HG03460 (cell line): ENCODE data around the gene CRELD2.

Source experiments
- ATAC-seq: cut with Tn5 transposase; IDR thresholded peaks from one replicate; pipeline ENCODE4 v1.9.1; 2021; ENCODE audit not compliant: unreplicated experiment

CRELD2 gene

DNA sequence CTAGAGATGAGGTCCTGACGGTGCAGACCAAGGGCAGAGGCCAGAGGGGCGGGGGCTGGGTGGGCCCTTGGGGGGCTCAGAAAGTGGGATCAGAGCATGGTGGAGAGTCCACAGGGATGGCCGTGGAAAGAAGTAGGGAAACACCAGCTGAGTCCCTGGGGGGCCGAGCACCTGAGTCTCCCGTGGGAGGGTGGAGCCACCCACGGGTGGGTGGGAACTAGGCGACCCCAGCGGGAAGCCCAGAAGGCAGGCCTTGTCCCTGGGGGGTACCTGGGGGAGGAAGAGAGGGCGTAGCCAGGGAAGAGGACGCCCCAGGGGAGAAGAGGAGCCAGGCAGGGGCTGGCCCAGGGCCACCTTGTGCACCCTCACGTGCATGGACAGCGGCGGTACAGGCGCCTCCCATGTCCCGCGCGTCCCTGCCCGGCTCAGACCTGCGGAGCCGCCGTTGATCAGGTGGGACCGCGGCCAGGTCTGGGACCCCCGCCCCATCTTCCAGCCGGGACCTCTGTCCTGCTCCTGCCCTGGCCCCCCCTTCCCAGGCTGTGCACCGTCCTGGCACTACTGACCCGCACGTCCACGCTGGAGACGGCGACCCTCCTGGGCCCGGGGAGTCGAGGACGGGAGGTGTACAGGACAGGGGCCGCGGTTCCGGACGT lies 10.2 kb downstream of the CRELD2 start:
- no peak for ATAC-seq

DNA sequence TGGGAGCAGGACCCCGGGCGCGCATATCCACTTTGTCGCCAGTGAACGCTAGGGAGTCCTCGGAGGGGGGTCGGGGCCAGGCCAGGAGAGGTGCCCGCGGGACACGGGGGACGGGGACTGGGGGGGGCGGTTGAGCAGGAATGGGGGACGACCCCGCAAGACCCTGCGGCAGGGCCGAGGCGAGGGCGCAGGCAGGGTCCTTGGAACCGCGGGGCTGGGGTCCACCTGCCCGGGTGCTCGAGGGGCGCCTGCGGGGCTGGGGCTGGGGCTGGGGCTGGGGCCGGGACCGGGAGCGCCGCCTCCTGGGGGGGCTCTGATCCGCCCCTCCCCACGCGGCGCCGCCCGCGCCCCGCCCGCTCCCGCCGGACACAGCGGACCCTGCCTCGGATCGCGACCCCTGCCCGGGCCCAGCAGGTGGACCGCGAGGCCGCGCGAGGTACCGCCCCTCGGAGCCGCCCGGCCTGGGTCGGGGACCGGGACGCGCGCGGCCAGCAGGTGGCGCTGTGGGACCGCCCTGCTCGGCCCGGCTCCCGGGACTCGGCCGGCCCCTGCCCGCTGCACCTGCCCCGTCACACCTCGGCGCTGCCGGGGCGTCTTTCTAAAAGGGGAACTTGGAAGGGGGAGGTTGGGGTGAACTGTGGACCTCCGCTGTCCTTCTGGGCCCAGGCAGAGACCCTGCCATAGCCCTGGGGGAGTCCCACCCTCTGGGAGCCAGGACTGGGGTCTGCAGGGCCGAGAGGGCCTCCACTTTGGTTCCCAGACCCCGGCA lies 11.0 kb downstream of the CRELD2 start:
- ATAC-seq, result no peak

- ATAC-seq, result no peak
Measured at GRCh38 chr22:49929994-49930575, 11.7 kb downstream of the CRELD2 start.

DNA sequence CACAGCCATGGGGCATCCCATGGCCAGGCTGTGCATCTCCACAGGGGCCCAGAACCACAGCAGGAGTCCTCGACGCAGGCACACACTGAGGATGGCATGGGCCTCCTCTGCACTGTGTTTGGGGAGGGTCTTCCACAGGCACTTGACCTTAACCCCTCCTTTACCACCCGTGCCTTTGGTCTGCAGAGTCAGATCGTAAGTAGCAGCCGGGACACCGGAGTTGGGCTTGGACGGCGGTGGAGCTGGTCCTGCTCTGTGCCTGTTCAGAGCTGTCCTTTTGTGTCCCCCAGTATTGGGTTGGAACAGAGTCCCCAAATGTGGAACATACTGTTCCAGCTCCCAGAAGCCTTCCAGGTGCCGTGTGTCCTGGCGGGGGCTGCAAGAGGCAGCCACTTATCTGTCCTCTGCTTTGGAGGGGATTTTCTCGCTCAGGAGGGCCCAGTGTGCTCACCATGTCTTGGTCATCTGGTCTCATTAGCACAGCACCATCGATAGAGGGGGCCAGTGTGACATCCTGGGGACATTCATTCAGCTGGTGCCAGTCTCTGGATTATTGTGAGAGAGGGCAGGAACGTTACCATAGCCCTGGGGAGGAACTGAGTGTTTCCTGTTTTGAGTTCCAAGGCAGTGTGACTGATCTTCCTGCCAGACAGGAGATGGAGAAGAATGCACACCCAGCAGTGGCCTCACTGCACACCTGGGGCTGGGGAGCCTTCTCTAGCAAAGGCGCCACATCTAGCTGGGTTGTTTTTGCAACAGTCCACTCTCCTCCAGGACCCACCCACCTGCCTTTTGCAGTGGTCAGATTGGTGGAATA lies 12.4 kb downstream of the CRELD2 start:
- ATAC-seq, result no peak

DNA sequence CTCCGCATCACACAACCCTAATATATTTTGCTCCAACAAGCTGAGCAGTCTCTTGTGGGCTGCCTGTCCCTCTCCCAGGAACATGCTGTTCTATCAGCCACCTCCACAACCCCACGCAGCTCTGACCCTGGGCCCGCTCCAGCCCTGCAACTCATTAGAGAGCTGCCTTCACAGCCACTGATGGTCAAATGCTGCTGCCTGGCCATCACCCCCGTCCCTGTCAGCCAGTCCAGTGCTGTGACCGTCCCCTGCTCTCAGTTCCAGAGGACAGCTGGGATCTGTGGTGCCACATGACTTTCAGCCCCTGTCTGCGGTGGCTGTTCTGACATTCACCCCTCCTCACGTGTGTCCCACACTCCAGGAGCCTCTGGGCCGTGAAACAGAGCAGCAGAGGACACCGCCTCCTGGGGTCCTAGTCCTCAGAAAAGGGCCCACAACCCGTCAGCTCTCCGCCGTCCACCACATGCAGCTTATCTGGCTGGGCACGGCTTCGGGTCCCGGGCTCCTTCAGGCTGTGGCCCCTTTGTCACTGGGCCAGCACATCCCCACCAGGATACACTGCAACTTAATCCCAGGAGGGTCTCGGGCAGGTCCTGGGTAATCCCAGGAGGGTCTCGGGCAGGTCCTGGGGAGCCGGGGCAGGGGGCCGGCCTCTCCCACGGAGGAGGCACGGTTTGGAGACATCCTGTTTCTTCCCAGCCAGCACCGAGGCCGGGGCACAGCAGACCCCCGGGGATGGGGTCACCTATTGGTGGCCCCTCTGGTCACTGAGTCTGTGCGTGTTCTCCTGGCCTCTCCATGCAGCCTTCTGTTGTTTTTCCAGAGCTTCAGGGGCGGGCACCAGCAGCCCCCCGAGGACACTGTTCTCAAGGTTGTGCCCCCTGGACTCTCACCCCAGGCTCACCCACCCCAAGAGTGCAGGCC lies 15.1 kb downstream of the CRELD2 start:
- no peak for ATAC-seq

DNA sequence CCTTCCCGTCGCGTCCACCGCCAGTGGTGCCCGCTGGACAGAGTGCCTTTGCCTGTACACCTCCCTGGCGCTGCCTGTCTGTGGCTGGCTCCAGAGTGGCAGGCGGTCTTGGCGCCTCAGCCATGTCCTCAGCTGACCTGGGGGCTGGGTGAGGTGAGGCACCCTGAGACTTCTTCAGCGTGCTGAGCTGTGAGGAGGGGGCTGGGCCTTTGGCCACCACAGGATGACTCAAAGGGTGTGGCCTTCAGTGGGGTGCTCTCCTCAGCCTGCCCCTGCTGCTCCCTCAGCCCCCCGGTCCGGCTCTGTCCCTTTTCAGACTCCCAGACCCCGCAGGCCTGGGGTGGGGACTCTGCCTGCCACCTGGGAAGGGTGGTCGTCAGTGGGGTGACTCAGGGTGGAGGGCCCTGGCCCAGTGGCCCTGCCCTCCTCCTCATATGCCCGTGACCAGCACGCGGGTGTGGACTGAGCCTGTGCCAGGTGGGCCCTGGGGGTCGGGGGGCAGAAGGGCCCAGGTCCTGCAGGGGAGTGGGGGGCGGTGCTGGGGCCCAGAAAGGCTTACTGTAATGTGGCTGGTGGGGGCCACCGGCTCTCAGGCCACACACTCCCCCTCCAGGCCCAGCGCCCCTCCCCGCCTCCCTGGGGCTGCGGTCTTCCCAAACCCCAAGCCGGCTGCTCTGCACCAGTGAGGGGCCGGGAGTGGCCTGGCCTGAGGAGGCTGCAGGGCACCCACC lies 15.9 kb downstream of the CRELD2 start:
- no peak for ATAC-seq

GRCh38 chr22:49934891-49935557 lies 16.6 kb downstream of the CRELD2 start:
- ATAC-seq, result no peak

DNA sequence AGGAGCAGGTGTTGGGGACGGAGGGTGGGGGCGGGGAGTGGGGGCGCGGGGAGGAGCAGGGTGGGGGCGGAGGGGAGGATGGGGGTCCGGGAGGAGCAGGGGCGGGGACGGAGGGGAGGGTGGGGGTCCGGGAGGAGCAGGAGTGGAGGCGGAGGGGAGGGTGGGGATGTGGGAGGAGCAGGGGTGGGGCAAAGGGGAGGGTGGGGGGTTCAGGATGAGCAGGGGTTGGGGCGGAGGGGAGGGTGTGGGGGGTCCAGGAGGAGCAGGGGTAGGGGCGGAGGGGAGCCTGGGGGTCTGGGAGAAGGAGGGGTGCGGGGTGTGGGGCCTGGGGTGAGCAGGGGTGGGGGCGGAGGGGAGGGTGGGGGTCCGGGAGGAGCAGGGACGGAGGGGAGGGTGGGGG lies 17.1 kb downstream of the CRELD2 start:
- ATAC-seq, result no peak

DNA sequence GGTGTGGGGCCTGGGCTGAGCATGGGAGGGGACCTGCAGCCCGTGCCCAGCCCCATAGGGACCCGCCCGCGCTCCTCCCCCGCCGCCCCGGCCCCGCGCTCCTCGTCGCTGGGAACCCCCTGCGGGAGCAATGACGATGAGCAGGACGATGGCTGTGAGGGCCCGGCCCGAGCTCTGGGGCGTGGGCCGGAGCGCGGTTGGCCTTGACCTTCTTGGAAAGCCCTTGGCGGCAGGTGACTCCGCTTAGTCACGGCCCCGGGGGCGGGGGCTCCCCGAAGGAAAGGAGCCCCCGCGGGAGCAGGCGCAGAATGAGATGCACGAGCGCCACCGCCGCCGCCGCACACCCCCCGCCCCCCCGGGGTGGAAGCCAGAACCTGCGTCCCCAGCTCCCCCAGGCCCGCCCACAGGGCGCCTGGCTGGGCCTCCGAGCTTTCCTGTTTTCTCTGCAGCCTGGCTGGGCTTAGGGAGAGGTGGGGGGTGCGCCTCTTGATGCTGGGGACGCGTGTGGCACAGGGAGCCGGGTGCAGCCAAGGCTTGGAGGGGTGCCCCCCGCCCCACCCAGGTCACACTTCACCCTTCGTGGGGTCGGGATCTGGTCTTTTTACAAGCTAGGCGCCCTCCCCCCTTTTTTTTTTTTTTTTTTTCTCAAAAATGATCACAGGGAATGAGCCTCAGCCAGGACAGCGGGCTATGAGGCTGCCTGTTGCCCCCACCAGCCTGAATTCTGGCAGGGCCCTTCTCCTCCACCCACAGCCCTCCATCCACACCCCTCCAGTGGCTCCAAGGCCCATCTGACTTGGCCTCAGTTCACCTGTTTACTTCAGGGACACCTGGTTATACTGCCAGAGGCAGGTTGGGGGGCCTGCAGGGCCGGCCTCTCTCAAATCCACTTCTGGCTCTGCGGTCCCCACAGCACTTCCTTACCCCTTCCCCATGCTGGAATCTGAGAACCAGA lies 17.9 kb downstream of the CRELD2 start:
- peak; percentile 54 for ATAC-seq

- no peak for ATAC-seq
Measured at GRCh38 chr22:49936973-49937757, 18.7 kb downstream of the CRELD2 start.

DNA sequence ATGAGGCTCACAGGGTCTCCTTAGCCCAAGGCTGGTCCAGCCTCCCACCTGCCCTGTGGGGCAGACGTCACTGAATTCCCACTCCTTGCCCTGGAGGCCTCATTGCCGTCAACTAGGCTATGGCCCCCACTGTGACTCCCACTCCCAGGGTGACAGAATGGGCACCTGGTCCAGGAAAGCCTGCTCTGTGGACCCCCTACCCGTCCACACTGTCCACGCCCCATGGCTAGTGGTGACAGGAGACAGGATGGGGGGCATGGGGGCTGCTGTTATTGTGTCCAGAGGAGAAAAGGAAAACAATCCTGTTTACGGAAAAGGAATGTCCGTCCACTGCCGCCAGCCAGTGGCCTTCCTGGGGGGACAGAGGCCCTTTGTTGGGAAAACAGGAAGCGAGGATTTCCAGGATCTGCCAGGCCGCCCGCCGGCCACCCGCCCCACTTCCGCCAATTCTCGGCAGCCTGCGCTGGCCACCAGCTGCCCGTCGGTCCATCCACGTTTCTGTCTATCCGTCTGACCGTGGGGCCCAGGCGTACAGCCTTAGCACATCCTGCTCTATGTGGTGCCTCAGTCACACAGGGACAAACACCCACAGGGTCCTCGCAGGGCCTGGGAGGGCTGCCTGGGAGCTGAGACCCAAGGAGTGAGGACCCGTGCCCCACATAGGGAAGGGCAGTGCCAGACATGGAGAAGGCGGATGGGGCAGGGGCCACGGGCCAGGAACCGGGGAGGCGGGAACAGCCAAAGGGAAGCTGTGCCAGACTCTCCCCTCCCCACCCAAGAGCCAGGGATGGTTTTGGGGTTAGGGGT lies 19.5 kb downstream of the CRELD2 start:
- ATAC-seq, result no peak

DNA sequence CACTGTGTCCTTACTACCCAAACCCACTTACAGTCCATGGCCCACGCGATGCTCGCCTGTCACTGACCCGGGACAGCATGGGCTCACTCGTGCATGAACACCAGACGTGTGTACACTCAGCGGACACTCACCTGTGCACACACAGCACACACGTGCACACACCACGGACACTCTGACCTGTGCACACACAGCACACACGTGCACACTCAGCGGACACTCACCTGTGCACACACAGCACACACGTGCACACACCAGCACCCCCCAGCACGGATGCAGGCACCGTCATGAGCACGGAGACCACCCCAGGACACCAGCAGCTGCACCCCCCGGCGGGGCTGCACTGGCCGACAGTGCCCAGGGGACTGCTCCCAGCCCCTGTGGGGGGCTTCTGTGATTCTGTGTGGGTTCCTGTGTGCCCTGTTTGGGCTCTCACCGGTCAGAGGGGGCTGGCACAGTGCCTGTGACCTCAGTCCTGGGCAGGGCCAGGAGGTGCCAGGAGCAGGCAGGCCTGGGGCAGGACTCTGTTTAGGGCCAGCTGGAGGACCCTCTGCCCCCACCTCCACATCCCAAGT lies 20.2 kb downstream of the CRELD2 start:
- ATAC-seq, result no peak

GRCh38 chr22:49941507-49942316 lies 23.3 kb downstream of the CRELD2 start:
- ATAC-seq, result no peak

DNA sequence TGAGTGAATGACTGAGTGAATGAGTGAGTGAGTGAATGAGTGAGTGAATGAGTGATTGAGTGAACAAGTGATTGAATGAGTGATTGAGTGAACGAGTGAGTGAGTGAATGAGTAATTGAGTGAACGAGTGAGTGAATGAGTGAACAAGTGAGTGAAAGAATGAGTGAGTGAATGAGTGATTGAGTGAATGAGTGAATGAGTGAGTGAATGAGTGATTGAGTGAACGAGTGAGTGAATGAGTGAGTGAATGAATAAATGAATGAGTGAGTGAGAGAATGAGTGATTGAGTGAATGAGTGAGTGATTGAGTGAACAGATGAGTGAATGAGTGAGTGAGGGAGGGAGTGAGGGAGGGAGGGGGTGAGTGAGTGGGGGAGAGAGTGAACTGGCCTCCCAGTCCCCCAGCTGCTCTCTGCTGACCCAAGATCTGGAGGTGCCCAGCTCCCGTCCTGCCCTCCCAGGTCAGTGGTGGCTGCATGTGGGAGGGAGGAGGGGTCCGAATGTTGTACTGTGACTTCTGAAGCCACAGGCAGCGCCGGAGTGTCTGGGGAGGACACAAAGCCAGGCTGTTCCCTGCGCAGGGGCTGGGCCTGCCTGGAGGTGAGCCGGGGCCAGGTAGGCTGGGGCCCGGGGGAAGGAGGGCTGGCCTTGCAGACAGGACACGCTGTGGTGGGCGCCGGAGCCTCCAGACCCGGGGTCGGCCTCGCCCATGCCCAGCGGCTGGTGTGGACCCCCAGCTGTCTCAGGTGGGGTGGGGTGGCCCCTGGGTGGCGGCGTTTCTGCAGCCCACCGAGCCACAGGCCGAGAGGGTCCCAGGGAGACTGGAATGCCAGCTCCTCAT lies 24.4 kb downstream of the CRELD2 start:
- ATAC-seq, result no peak
